ENCODE measurements around the gene GUCY1A2.

Gene GUCY1A2

DNA sequence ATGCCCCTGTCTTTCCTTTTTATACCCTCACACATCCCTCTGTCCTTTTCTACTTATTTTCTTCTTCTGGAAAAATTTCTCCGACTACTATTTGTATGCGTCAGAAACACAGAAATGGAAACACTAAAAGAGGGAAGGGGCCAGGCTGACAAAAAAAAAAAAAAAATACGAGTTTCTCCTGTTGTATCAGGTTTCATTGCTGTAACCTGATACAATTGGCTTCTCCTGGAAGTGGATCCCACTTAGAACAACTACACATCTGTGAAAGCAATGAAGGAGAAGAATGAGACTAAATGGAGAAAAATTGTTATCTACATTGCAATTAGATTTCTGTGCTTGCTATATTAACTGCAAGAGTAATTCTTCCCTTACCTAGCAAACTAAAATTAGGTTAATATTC, 393.9 kb downstream of the GUCY1A2 start:
- DNase-seq: no peak
